Type B pancreatic cell (in vitro differentiated cells): ENCODE data around the gene DNAJC7. TPM values are rescaled to one million over a fixed set of nuclear protein-coding genes. Genes with fewer than 3 reads are reported as not detected.

ENCODE experiments used
- DNase-seq: peaks from one replicate; pipeline ENCODE4 v3.0.0; 2021; ENCODE audit warnings: mixed read lengths; ENCODE audit not compliant: unreplicated experiment; ENCODE audit errors: extremely low spot score
- H3K27ac Mint-ChIP-seq: 2 replicates; pipeline ENCODE4 v1.8.0; 2021; ENCODE audit warnings: mild to moderate bottlenecking, mixed read lengths
- H3K27me3 Mint-ChIP-seq: 2 replicates; pipeline ENCODE4 v1.8.0; 2021; ENCODE audit warnings: mixed read lengths
- H3K36me3 Mint-ChIP-seq: 2 replicates; pipeline ENCODE4 v1.8.0; 2021; ENCODE audit warnings: mixed read lengths
- H3K4me1 Mint-ChIP-seq: one replicate; pipeline ENCODE4 v1.8.0; 2021; ENCODE audit warnings: mixed read lengths; ENCODE audit not compliant: unreplicated experiment
- H3K4me3 Mint-ChIP-seq: 2 replicates; pipeline ENCODE4 v1.8.0; 2021; ENCODE audit warnings: mild to moderate bottlenecking, mixed read lengths
- H3K9me3 Mint-ChIP-seq: 2 replicates; pipeline ENCODE4 v1.8.0; 2021; ENCODE audit warnings: mixed read lengths
- CTCF ChIP-seq: fragments of 200-600 bp; sonication (generic); conservative IDR thresholded peaks from 2 replicates; pipeline ENCODE4 v1.5.0; 2021; ENCODE audit warnings: antibody characterized with exemption, mild to moderate bottlenecking
- total RNA-seq: library from RNA; stranded (reverse); gene quantifications from 2 replicates; pipeline ENCODE4 v1.2.1, GENCODE V29; 2021; ENCODE audit warnings: low replicate concordance

Gene DNAJC7
- total RNA-seq, 1 donor from 2014 or later, result 88.7 TPM

DNA sequence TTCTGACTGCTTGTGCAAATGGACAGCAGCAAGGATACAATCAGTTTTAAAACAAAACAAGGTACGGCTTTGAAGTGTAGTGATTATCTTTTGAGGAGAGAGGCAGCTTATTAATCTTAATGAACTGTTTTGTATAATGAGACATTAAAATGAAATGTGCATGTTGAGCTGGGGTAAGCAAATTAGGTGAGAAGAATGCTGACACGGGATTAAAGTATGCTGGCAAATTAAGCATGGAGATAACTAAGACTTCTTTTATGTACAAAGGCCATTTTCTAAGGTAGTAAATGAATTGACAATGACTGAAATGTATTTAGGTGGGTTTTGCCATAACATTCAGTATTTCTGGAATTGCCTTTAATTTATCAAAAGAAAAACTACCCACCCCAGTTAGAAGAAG lies 18.7 kb downstream of the DNAJC7 start:
- Mint-ChIP-seq H3K4me1 (peaks cover 11% of the 10 kb centered on the region), H3K36me3 (peaks cover 20% of the 10 kb centered on the region), H3K27ac (no peak overlapping the region), H3K4me3 (no peak overlapping the region), H3K9me3 (no peaks in the 10 kb centered on the region), H3K27me3 (no peaks in the 10 kb centered on the region)
- no peak for TF ChIP-seq CTCF
- no peak for DNase-seq

- no peak overlapping the region for H3K4me3 Mint-ChIP-seq
- H3K27me3 Mint-ChIP-seq, result no peaks in the 10 kb centered on the region
Measured at GRCh38 chr17:41996855-41997164, 20.4 kb downstream of the DNAJC7 start.

GRCh38 chr17:41992576-41992975 lies 24.7 kb downstream of the DNAJC7 start:
- DNase-seq, result no peak
- H3K27ac Mint-ChIP-seq, result no peak overlapping the region
- H3K27me3 Mint-ChIP-seq, result no peaks in the 10 kb centered on the region
- no peaks in the 10 kb centered on the region for H3K9me3 Mint-ChIP-seq
- no peak for TF ChIP-seq CTCF
- no peaks in the 10 kb centered on the region for H3K4me1 Mint-ChIP-seq
- no peak overlapping the region for H3K4me3 Mint-ChIP-seq
- peaks cover 31% of the 10 kb centered on the region for H3K36me3 Mint-ChIP-seq

More at GRCh38 chr17:41996855-41997164, 20.4 kb downstream of the DNAJC7 start:
- Mint-ChIP-seq H3K4me1 (no peaks in the 10 kb centered on the region), H3K27ac (no peak overlapping the region), H3K9me3 (no peaks in the 10 kb centered on the region), H3K36me3 (peaks cover 27% of the 10 kb centered on the region)
- TF ChIP-seq CTCF, result no peak
- DNase-seq, result no peak

DNA sequence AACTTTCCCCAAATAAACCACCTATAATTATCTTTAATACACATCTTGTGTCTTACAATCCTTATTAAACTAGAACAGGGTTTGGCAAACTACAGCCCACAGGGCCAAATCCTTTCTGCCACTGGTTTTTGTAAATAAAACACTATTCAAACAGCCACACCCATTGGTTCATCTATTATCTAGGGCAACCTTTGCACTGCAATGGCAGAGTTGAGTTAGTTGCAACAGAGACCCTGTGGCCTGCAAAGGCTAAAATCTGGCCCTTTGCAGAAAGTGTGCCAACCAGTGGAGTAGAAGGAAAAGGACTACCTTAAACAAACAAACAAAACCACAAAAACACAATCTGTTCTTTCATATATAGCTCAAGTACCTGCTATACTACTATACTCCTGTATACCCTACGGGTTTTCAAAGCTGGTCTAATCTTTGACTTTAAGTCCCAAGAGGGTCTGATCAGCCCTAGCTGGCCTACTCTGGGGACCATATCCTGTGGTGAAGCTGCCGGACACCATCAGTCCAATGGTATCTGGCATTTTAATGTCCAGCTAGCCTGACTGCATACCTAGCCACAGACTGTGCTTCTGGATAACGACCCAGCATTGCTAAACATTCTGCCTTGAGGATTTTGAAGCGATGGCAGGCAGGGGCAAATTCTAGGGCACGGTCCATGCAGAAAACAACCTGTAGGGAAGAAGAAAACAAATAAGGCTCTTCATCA lies 27.4 kb downstream of the DNAJC7 start:
- no peaks in the 10 kb centered on the region for H3K4me1 Mint-ChIP-seq
- no peaks in the 10 kb centered on the region for H3K9me3 Mint-ChIP-seq
- no peak overlapping the region for H3K4me3 Mint-ChIP-seq
- H3K27ac Mint-ChIP-seq, result no peak overlapping the region
- DNase-seq, result no peak
- H3K36me3 Mint-ChIP-seq, result peaks cover 36% of the 10 kb centered on the region
- no peaks in the 10 kb centered on the region for H3K27me3 Mint-ChIP-seq
- TF ChIP-seq CTCF, result no peak

DNA sequence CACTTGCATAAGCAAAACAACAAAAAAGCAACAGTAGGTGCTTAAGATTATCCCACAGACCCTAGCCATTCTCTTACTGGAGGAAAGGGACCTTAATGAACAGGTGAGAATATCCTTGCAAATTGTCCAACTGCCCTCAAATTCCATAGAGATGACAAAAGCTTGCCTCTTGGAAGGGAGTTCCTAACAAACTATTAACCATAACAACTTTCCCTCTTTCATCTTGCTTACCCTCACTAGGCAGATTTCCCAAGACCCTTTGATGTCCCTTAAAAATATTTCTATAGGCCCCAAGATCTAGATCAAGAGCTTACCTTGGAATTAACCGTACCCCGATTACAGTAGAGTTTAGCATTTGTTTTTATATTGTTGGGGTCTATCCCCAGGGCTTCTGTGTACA lies 28.8 kb downstream of the DNAJC7 start:
- no peak overlapping the region for H3K27ac Mint-ChIP-seq
- H3K4me1 Mint-ChIP-seq, result no peaks in the 10 kb centered on the region
- H3K4me3 Mint-ChIP-seq, result no peak overlapping the region
- no peak for TF ChIP-seq CTCF
- H3K9me3 Mint-ChIP-seq, result no peaks in the 10 kb centered on the region
- no peak for DNase-seq
- peaks cover 37% of the 10 kb centered on the region for H3K36me3 Mint-ChIP-seq
- no peaks in the 10 kb centered on the region for H3K27me3 Mint-ChIP-seq

DNA sequence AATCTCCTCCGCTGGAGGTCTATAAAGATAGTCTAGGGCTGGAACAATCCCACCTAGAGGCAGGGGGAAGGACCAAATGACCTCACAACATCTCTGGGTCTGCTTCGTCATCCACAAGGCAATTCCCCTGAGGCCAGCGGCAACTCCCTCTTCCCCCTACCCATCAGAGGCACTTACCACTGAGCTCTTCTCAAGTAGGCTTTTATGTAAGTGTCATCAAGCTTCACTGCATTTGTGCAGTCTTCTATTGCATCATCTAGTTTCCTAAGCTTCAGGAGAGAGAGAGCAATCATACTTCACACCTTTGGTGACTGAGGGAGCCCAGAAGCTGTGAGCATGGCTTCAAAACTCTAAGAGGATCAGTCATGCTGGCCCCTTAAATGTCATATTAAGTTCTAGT lies 29.6 kb downstream of the DNAJC7 start:
- H3K36me3 Mint-ChIP-seq, result peaks cover 33% of the 10 kb centered on the region
- H3K4me3 Mint-ChIP-seq, result no peak overlapping the region
- no peaks in the 10 kb centered on the region for H3K4me1 Mint-ChIP-seq
- no peak for DNase-seq
- no peaks in the 10 kb centered on the region for H3K27me3 Mint-ChIP-seq
- no peak for TF ChIP-seq CTCF
- H3K9me3 Mint-ChIP-seq, result no peaks in the 10 kb centered on the region
- no peak overlapping the region for H3K27ac Mint-ChIP-seq
